ENCODE measurements around the gene RYR3. TPM values are rescaled to one million over a fixed set of nuclear protein-coding genes. Genes with fewer than 3 reads are reported as not detected.

The RYR3 gene
- total RNA-seq, 1 experiment from 2014 or later: 0.44 TPM

DNA sequence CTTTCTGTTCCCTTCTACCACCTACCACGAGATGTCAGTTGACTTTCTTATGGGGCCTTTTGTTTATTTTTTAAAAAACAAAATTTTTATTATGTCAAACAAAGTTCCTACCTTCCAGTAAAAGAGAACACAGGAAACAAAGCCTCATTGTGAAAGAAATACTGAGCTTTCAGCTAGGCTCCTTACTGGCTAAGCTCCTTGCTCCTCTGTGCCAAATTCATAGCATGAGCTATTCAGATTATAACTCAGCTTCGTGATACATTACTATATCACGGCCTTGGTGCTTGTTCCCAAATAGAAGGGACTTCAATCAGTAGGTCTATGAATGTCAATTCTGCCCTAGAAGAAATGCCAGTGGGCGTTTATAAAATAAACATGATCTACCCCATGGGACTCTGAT, 511.7 kb downstream of the RYR3 start:
- no peak for DNase-seq (ENCODE audit: low spot score)
- in situ Hi-C loops (cut with HindIII; ENCODE audit: low sequenced_read_pairs): no loop called here

DNA sequence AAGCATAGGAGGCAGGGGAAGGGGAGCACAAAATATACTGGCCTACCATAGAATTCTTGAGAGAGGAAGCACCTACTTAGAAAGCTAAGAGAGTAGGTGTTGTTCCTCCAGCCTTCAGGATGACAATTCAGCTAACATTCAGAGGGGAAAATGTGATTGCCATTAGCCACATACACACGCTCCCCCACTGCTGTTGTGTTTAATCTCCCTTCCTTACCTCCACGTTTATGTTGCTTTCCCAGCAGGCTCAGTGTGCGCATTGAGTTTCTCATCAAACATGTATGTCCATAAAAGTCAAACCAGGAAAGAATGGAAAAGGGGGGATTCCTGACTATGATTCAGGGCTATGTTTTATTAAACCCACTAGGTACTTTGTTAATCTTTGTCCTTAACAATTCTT, 512.4 kb downstream of the RYR3 start:
- no peak for DNase-seq (ENCODE audit: low spot score)
- in situ Hi-C loops (cut with HindIII; ENCODE audit: low sequenced_read_pairs): no loop called here

DNA sequence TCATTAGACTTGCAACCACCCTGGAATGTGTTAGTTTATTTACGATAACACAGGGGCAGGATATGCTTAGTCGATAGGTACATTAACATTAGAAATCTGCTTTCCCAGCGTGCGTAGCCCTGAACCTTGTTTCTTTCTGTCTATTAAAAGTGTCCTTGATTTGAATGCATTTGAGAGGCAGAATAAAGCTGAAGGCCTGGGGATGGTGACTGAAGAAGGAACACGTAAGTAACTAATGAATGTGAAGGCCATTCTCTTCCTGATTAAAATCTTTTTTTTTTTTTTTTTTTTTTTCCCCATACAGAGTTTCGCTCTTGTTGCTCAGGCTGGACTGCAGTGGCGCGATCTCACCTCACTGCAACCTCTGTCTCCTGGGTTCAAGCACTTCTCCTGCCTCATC, 514.7 kb downstream of the RYR3 start:
- in situ Hi-C loops (cut with HindIII; ENCODE audit: low sequenced_read_pairs): no loop called here
- no peak for DNase-seq (ENCODE audit: low spot score)

GRCh38 chr15:33826201-33826600, 515.4 kb downstream of the RYR3 start:
- no peak for DNase-seq (ENCODE audit: low spot score)
- in situ Hi-C loops (cut with HindIII; ENCODE audit: low sequenced_read_pairs): no loop called here

GRCh38 chr15:33830351-33830750, 519.6 kb downstream of the RYR3 start:
- no peak for DNase-seq (ENCODE audit: low spot score)
- in situ Hi-C loops (cut with HindIII; ENCODE audit: low sequenced_read_pairs): no loop called here

- in situ Hi-C loops (cut with HindIII; ENCODE audit: low sequenced_read_pairs): no loop called here
- no peak for DNase-seq (ENCODE audit: low spot score)
Observed at GRCh38 chr15:33831646-33832045, 520.9 kb downstream of the RYR3 start.

DNA sequence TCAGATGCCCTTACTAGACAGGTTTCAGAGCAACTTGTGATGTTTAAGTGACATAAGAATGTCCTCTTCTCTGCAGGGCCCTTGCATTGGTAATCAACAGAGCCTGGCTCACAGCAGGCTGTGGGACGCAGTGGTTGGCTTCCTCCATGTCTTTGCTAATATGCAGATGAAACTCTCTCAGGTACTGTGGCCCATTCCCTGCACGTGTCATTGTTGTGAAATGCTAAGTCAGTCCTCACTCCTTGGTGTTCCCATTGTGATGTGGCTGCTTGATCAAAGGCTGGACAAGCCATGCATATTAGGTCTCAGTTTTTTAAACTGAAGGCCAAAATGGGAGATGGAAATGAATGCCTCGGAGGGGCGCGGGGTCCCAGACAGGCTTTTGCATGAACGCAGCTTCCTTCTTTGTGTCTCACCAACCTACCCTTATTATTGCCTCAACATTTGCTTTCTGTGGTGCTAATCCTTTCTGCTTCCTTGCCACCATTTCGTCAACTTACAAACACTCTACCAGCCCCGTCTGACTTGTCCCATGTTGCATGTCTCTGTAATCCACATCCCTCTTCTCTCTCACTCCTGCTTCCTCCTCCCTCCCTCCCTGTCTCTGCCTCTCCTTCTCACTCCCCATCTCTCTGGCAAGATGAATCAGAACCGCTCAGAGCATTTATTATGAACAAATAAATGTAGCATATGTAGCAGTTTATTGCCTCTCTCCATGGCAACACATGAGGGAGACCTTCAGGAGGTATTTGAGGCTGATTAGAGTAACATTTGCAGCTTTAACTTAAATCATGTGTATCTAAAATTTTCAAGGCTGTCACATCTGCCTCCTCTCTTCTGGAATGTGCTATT, 524.4 kb downstream of the RYR3 start:
- no peak for DNase-seq (ENCODE audit: low spot score)
- in situ Hi-C loops (cut with HindIII; ENCODE audit: low sequenced_read_pairs): no loop called here

GRCh38 chr15:33837294-33837693, 526.5 kb downstream of the RYR3 start:
- in situ Hi-C loops (cut with HindIII; ENCODE audit: low sequenced_read_pairs): no loop called here
- DNase-seq (ENCODE audit: low spot score): no peak

DNA sequence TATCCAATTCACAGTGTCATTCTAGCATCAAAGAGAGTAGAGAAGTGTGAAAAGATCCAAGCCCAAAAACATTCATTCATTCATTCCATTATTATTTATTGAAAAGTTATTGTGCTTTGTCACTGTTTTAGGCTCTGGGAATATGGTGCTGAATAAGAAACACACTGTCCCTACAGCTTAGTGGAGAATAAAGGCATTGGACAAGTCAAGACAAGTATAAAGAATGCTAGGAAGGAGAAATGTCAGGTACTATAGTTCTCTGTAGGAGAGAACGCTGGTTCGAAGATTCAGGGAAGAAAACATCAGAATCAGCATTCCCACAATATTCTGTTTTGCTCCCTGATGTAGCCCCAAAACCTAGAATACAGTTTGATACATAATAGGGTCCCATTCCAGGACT, 528.8 kb downstream of the RYR3 start:
- in situ Hi-C loops (cut with HindIII; ENCODE audit: low sequenced_read_pairs): no loop called here
- no peak for DNase-seq (ENCODE audit: low spot score)

GRCh38 chr15:33840615-33841014, 529.8 kb downstream of the RYR3 start:
- in situ Hi-C loops (cut with HindIII; ENCODE audit: low sequenced_read_pairs): no loop called here

DNA sequence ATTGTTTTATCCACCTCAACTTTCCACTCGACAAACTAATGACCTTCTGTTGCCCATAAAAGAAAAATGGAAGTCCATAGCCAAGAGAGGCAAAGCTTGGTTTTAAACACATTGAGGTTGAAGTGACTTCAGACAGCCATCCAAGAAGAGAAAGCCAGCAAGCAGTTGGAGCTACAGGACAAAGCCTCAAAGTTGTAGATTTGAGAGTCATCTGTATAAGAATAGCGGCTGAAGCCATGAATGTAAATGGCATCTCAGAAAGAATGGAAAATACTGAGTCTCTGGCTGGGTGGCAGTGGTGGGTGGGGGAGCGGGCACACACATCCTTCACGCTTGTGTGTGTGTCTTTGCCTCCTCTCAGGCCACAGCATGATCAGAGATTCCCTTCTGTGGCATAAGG, 533.4 kb downstream of the RYR3 start:
- no peak for DNase-seq (ENCODE audit: low spot score)
- in situ Hi-C loops (cut with HindIII; ENCODE audit: low sequenced_read_pairs): no loop called here

More at GRCh38 chr15:33840615-33841014, 529.8 kb downstream of the RYR3 start:
- DNase-seq (ENCODE audit: low spot score): no peak

GRCh38 chr15:33844597-33844996, 533.8 kb downstream of the RYR3 start:
- DNase-seq (ENCODE audit: low spot score): no peak
- in situ Hi-C loops (cut with HindIII; ENCODE audit: low sequenced_read_pairs): no loop called here

- DNase-seq (ENCODE audit: low spot score): no peak
- in situ Hi-C loops (cut with HindIII; ENCODE audit: low sequenced_read_pairs): no loop called here
Observed at GRCh38 chr15:33846142-33846541, 535.4 kb downstream of the RYR3 start.

- no peak for DNase-seq (ENCODE audit: low spot score)
- in situ Hi-C loops (cut with HindIII; ENCODE audit: low sequenced_read_pairs): no loop called here
Observed at GRCh38 chr15:33846862-33847261, 536.1 kb downstream of the RYR3 start.

DNA sequence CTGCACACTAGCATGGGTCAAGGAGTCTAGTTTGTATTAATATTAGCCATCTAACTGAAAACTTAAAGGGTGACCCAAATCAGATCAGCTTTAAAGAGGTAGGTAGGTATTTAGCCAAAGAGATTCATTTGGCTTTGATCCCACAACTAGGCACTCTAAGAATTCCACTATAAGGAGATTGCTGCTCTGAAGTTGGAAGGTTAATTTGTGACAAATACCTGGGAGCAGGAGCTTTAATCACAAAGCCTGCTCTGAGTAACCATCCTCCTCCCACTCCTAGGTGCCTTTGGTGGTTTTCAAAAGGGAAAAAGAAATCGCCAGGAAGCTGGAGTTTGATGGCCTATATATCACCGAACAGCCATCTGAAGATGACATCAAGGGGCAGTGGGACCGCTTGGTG, 537.2 kb downstream of the RYR3 start:
- in situ Hi-C loops (cut with HindIII; ENCODE audit: low sequenced_read_pairs): no loop called here
- DNase-seq (ENCODE audit: low spot score): no peak

GRCh38 chr15:33851079-33851478, 540.3 kb downstream of the RYR3 start:
- no peak for DNase-seq (ENCODE audit: low spot score)
- in situ Hi-C loops (cut with HindIII; ENCODE audit: low sequenced_read_pairs): no loop called here

GRCh38 chr15:33852094-33852493, 541.3 kb downstream of the RYR3 start:
- no peak for DNase-seq (ENCODE audit: low spot score)

GRCh38 chr15:33852570-33852969, 541.8 kb downstream of the RYR3 start:
- DNase-seq (ENCODE audit: low spot score): no peak
- in situ Hi-C loops (cut with HindIII; ENCODE audit: low sequenced_read_pairs): no loop called here

More at GRCh38 chr15:33852094-33852493, 541.3 kb downstream of the RYR3 start:
- in situ Hi-C loops (cut with HindIII; ENCODE audit: low sequenced_read_pairs): no loop called here

DNA sequence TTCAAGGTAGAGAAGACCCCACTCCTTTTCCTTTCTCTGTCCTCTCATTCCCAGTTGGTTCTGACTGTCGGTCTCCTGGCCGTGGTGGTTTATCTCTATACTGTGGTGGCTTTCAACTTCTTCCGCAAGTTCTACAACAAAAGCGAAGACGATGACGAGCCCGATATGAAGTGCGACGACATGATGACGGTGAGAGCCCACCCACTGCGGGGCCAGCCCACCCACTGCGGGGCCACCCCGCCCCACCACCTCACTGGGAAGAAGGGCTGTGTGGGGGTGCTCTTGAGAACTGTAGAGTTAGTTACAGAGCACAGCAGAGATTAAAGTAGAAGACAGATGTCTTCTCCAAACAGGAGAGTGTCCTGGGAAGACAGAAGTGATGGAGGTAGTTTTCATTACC, 547.0 kb downstream of the RYR3 start:
- in situ Hi-C loops (cut with HindIII; ENCODE audit: low sequenced_read_pairs): no loop called here

DNA sequence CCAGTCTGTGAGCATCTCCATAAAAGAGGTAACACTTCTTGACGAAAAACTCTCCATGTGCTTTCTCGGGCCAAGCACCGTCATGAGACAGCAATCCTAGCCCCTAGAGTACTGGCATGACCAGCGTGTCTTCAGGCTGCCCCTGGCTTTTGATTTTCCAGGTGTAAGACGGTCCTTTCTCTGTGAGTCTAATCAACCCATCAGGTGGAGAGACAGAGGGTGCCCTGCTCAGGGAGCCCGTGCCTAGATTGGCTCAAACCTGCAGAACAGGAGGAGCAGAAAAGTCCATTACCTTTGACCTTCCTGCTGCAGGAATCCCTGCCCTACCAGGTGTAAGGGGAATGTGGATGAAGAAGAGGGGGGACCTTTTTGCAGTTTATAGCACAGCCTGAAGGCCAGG, 548.1 kb downstream of the RYR3 start:
- DNase-seq (ENCODE audit: low spot score): no peak
- in situ Hi-C loops (cut with HindIII; ENCODE audit: low sequenced_read_pairs): no loop called here

More for the DNA sequence above, 547.0 kb downstream of the RYR3 start:
- no peak for DNase-seq (ENCODE audit: low spot score)

DNA sequence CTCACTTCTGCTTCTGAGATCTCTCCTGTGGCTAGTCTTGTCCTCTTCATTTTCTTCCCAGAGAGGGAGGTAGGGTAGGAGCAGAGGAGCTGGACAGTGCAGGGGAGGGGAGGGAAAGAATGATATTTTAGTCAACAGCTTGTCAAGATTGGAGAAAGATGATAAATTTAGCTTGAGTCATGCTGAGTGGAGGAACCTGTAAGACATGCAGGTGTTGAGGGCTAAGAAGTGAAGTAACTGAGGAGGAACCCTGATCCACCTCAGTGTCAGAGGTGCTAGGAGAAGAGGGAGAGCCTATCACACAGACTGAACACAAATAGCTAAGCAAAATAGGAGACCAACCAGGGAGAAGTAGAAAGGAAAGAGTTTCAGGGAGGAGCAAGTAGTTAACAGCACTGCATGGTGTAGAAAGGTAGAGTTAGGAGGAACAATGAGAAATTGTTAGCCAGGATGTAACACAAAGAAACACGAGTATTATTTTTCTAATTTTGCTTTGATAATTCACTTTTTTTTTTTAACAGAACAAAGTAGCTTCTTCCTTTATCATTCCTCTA, 549.3 kb downstream of the RYR3 start:
- in situ Hi-C loops (cut with HindIII; ENCODE audit: low sequenced_read_pairs): no loop called here
- DNase-seq (ENCODE audit: low spot score): no peak

All from G401 (cell line).